ENCODE data around the gene CCL7.

Gene CCL7

DNA sequence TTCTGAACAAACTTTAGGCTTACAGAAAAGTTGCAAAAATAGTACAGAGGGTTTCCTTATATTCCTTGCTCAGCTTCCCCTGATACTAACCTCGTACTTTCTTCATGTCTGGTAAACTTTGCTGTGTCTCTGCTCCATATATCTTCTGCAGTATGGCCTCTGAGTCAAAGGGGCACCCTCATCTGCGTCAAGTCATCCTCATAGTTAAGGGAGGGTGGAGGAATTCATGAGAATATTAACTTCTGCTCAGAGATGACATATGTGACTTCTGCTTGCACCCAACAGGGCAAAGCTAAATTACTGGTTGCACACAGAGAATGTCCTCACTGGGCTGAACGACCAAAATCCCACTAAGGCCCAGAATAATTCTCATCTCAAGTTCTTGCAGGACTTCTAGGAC lies 4.3 kb upstream of the CCL7 start:
- Mint-ChIP-seq H3K4me1 (no peaks in the 10 kb centered on the region), H3K27ac (no peak overlapping the region), H3K9me3 (no peaks in the 10 kb centered on the region), H3K27me3 (ENCODE audit: low read depth) (peaks cover 10% of the 10 kb centered on the region), H3K36me3 (ENCODE audit: low read depth) (no peaks in the 10 kb centered on the region), H3K4me3 (no peak overlapping the region)
- TF ChIP-seq, protein P1, sequence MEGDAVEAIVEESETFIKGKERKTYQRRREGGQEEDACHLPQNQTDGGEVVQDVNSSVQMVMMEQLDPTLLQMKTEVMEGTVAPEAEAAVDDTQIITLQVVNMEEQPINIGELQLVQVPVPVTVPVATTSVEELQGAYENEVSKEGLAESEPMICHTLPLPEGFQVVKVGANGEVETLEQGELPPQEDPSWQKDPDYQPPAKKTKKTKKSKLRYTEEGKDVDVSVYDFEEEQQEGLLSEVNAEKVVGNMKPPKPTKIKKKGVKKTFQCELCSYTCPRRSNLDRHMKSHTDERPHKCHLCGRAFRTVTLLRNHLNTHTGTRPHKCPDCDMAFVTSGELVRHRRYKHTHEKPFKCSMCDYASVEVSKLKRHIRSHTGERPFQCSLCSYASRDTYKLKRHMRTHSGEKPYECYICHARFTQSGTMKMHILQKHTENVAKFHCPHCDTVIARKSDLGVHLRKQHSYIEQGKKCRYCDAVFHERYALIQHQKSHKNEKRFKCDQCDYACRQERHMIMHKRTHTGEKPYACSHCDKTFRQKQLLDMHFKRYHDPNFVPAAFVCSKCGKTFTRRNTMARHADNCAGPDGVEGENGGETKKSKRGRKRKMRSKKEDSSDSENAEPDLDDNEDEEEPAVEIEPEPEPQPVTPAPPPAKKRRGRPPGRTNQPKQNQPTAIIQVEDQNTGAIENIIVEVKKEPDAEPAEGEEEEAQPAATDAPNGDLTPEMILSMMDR (IDR thresholded peaks at IDR 0.05; ENCODE audit: unreplicated experiment in 3 of 3): no peak

DNA sequence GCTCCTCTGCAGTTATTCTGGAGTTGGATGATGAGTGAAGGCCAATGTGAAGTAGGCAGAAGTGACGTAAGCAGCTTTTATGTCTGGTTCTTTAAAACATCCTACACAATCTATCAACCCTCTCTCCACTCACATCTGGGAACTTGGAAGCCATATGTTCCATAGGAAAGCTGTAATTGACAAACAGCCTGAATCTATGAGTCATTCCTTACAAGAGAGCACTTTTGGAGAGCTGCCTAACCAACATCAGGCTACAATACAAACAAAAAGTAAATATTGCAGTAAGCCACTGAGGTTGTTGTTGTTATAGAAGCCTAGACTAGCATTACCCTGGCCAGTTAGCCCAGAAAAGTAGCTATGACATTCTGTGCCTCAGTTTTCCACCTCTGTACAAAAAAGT lies 5.9 kb downstream of the CCL7 start:
- H3K4me1 Mint-ChIP-seq: peaks cover 6% of the 10 kb centered on the region
- H3K27me3 Mint-ChIP-seq (ENCODE audit: low read depth): peaks cover 11% of the 10 kb centered on the region
- H3K9me3 Mint-ChIP-seq: no peaks in the 10 kb centered on the region
- H3K36me3 Mint-ChIP-seq (ENCODE audit: low read depth): no peaks in the 10 kb centered on the region
- TF ChIP-seq, protein P1 (IDR thresholded peaks at IDR 0.05; ENCODE audit: unreplicated experiment in 3 of 3): no peak
- H3K4me3 Mint-ChIP-seq: no peak overlapping the region
- H3K27ac Mint-ChIP-seq: peak overlapping the region in 2 of 3 experiments; percentile 37 to 51

DNA sequence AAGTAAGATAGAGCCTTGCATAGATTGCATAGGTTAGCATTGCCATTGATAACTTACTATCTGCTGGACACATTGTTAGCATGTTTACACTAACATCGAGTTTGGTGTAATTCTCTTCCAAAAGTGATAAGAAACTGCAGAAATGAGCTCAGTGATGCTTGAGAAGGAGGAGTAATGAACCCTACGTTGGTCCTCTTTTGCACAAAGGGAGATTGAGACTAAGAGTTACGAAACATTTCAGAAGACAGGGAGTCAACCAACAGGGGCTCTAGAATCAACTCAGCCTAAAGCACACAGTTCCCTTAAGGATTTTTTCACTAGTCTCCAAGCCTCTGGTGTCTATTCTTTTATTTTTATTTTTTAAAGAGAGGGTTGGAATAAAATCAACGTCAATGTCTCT lies 6.8 kb downstream of the CCL7 start:
- Mint-ChIP-seq H3K27me3 (ENCODE audit: low read depth) (peaks cover 3% of the 10 kb centered on the region), H3K9me3 (no peaks in the 10 kb centered on the region), H3K27ac (no peak overlapping the region), H3K36me3 (ENCODE audit: low read depth) (no peaks in the 10 kb centered on the region), H3K4me3 (no peak overlapping the region), H3K4me1 (peaks cover 6% of the 10 kb centered on the region)
- TF ChIP-seq, protein P1 (IDR thresholded peaks at IDR 0.05; ENCODE audit: unreplicated experiment in 3 of 3): no peak

DNA sequence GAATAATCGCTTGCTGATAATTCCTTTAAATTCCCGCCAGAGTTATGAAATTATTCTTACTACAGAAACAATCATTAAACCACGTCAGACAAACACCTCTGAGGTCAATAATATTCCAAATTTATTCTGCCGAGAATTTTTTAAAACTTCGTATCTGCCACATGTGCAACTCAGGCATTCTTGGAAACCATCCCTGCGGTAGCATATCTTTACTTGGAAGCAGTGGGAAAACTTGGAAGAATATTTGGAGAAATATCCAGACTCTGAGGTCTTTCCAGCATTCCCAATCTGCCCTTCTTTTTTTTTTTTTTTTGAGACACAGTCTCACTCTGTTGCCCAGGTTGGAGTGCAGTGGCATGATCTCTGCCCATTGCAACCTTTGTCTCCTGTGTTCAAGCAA lies 13.6 kb downstream of the CCL7 start:
- no peak overlapping the region for H3K27ac Mint-ChIP-seq

DNA sequence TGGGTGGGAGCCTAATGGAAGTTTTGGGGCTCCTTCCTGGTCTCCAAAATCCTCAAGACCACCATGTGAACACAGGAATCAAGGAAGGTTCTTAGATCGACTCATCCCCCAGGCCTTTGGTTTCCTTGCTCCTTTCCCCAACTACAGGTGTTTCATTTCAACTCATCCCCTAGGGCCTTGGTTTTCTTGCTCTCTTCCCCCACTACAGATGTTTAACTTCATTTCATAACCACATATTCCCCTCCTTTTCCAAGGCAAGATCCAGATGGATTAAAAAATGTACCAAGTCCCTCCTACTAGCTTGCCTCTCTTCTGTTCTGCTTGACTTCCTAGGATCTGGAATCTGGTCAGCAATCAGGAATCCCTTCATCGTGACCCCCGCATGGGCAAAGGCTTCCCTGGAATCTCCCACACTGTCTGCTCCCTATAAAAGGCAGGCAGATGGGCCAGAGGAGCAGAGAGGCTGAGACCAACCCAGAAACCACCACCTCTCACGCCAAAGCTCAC lies 15.3 kb downstream of the CCL7 start, which contains the start of gene CCL11:
TSS of gene CCL11 (plus strand) at position 457 of the 507 bp plus-strand sequence. CDS start 67 bp downstream, outside the sequence.
- TF ChIP-seq, protein P1 (IDR thresholded peaks at IDR 0.05; ENCODE audit: unreplicated experiment in 3 of 3): no peak
- H3K4me3 Mint-ChIP-seq: no peak within 1 kb of the TSS
- H3K9me3 Mint-ChIP-seq: no peaks in the 10 kb centered on the region
- H3K27me3 Mint-ChIP-seq (ENCODE audit: low read depth): peaks cover 8% of the 10 kb centered on the region
- peaks cover 6% of the 10 kb centered on the region for H3K4me1 Mint-ChIP-seq
- peak within 1 kb of the TSS in 1 of 3 experiments; percentile 21 for H3K27ac Mint-ChIP-seq
- H3K36me3 Mint-ChIP-seq (ENCODE audit: low read depth): no peaks in the 10 kb centered on the region

More for the DNA sequence above, 13.6 kb downstream of the CCL7 start:
- H3K9me3 Mint-ChIP-seq: no peaks in the 10 kb centered on the region
- H3K4me3 Mint-ChIP-seq: no peak overlapping the region
- TF ChIP-seq, protein P1 (IDR thresholded peaks at IDR 0.05; ENCODE audit: unreplicated experiment in 3 of 3): no peak
- no peaks in the 10 kb centered on the region for H3K36me3 Mint-ChIP-seq (ENCODE audit: low read depth)
- H3K4me1 Mint-ChIP-seq: peaks cover 6% of the 10 kb centered on the region
- H3K27me3 Mint-ChIP-seq (ENCODE audit: low read depth): peaks cover 4% of the 10 kb centered on the region

DNA sequence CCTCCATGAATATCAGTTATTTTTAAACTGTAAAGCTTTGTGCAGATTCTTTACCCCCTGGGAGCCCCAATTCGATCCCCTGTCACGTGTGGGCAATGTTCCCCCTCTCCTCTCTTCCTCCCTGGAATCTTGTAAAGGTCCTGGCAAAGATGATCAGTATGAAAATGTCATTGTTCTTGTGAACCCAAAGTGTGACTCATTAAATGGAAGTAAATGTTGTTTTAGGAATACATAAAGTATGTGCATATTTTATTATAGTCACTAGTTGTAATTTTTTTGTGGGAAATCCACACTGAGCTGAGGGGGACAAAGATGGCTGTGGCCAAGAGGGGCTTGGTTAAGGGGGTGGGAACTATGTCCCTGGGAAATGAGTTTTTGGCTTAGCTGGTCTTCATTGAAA lies 17.9 kb downstream of the CCL7 start:
- no peak overlapping the region for H3K4me3 Mint-ChIP-seq
- peaks cover 6% of the 10 kb centered on the region for H3K4me1 Mint-ChIP-seq
- H3K27me3 Mint-ChIP-seq (ENCODE audit: low read depth): peaks cover 15% of the 10 kb centered on the region
- TF ChIP-seq, protein P1 (IDR thresholded peaks at IDR 0.05; ENCODE audit: unreplicated experiment in 3 of 3): no peak
- H3K9me3 Mint-ChIP-seq: no peaks in the 10 kb centered on the region
- H3K27ac Mint-ChIP-seq: no peak overlapping the region
- no peaks in the 10 kb centered on the region for H3K36me3 Mint-ChIP-seq (ENCODE audit: low read depth)
